A673 (cell line): Measurements from ENCODE around the gene PPIL6.

Experiments used
- EZH2 ChIP-seq: fragments of 200-600 bp; sonication (generic); IDR thresholded peaks from 2 replicates; pipeline ENCODE4 v1.6.1; 2017; ENCODE audit warnings: borderline replicate concordance, low read depth, mild to moderate bottlenecking, mixed read lengths, antibody characterized with exemption, low read length; ENCODE audit not compliant: poor library complexity, severe bottlenecking
- TF ChIP-seq, protein P1 (sequence below): fragments of 300-800, 200-600 bp; sonication (generic); conservative IDR thresholded peaks from 2 replicates; pipeline ENCODE4 v1.5.1; 2017; ENCODE audit warnings: low read depth, mild to moderate bottlenecking, antibody characterized with exemption, low read length, moderate library complexity, mixed read lengths

DNA sequence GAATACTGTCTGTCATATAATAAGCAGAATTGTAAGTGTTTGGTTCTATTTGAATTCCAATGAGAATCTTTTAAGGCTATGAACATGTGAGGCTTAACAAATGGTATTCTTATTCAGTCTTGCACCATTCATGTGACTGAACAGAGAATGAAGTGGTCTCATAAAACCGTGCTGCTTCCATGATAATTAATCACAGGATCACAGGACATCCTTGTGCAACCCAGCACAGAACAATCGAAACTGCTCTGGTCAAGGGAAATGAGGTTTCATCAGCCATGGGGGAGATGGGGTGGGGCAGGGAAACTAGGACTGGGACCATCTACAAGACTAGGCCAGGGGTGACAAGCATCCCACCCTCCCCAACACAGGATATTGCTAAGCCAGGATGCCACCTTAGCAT, 6.0 kb downstream of the PPIL6 start:
- TF ChIP-seq, protein P1, sequence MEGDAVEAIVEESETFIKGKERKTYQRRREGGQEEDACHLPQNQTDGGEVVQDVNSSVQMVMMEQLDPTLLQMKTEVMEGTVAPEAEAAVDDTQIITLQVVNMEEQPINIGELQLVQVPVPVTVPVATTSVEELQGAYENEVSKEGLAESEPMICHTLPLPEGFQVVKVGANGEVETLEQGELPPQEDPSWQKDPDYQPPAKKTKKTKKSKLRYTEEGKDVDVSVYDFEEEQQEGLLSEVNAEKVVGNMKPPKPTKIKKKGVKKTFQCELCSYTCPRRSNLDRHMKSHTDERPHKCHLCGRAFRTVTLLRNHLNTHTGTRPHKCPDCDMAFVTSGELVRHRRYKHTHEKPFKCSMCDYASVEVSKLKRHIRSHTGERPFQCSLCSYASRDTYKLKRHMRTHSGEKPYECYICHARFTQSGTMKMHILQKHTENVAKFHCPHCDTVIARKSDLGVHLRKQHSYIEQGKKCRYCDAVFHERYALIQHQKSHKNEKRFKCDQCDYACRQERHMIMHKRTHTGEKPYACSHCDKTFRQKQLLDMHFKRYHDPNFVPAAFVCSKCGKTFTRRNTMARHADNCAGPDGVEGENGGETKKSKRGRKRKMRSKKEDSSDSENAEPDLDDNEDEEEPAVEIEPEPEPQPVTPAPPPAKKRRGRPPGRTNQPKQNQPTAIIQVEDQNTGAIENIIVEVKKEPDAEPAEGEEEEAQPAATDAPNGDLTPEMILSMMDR, result no peak
- no peak for TF ChIP-seq EZH2
